Panc1 (cell line): ENCODE data around the gene CMIP.

ENCODE experiments used
- POLR2AphosphoS5 ChIP-seq: IDR thresholded peaks from 2 replicates; pipeline ENCODE4 v1.6.1; 2012; ENCODE audit warnings: mild to moderate bottlenecking, low read depth, low read length, moderate library complexity
- SIN3A ChIP-seq: IDR thresholded peaks from 2 replicates; pipeline ENCODE4 v1.6.1; 2012; ENCODE audit warnings: low read depth, mild to moderate bottlenecking, low read length, moderate library complexity, borderline replicate concordance; ENCODE audit not compliant: insufficient read depth
- TCF7L2 ChIP-seq: IDR thresholded peaks from 2 replicates; pipeline ENCODE4 v1.6.1; 2011; ENCODE audit warnings: mild to moderate bottlenecking, low read depth, low read length, inconsistent platforms
- TF ChIP-seq, protein P1 (sequence below): fragments of 450-650 bp; IDR thresholded peaks from 2 replicates; pipeline ENCODE4 v1.5.1; 2017; ENCODE audit warnings: mild to moderate bottlenecking
- TF ChIP-seq, protein P2 (sequence below), 2 experiments: IDR thresholded peaks; 2 replicates each; pipeline ENCODE4 v1.6.1; 2011 to 2012; ENCODE audit warnings: low read depth in 2 of 2, control low read depth in 1 of 2, low read length in 1 of 2, mild to moderate bottlenecking in 1 of 2, moderate library complexity in 1 of 2; ENCODE audit not compliant: insufficient read depth in 1 of 2

DNA sequence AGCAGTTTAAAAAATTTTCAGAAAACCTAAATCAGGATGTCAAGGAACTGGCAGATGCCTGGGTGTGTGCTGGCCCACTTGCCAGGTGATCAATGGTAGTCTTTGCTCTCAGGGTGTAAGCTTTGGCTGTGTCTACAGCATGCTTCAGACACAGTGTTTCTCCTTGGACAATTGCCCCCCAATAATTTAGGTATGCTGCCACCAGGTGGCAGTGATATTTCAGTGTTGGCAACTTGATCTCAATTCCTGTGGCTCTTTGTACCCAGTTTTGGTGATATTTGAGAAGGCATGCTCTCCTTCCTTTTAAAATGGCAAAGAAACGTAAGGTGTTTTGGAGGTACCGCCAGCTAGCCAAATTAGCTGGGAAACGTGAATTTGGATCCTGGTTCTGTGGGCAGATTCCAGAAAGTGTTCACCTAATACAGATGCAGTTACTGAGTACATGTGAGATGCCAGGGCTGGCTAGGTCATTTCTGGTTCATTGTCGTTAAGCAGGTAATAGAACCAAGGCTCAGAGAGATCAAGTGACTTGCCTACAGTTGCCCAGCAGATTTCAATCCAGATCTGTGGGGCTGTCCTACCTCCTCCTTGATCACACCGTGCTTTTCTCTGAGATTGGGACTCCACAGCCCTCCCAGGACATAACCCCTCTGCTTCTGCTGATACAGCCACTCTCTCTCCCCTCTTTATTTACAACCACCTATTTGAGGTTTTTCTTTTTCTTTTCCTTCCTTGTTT lies 178.9 kb downstream of the CMIP start:
- TF ChIP-seq, protein P1, sequence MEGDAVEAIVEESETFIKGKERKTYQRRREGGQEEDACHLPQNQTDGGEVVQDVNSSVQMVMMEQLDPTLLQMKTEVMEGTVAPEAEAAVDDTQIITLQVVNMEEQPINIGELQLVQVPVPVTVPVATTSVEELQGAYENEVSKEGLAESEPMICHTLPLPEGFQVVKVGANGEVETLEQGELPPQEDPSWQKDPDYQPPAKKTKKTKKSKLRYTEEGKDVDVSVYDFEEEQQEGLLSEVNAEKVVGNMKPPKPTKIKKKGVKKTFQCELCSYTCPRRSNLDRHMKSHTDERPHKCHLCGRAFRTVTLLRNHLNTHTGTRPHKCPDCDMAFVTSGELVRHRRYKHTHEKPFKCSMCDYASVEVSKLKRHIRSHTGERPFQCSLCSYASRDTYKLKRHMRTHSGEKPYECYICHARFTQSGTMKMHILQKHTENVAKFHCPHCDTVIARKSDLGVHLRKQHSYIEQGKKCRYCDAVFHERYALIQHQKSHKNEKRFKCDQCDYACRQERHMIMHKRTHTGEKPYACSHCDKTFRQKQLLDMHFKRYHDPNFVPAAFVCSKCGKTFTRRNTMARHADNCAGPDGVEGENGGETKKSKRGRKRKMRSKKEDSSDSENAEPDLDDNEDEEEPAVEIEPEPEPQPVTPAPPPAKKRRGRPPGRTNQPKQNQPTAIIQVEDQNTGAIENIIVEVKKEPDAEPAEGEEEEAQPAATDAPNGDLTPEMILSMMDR: no peak; the same call in 1 of the 2 replicates
- TF ChIP-seq POLR2AphosphoS5 (no peak), TCF7L2 (no peak), SIN3A (no peak)
- TF ChIP-seq, protein P2, sequence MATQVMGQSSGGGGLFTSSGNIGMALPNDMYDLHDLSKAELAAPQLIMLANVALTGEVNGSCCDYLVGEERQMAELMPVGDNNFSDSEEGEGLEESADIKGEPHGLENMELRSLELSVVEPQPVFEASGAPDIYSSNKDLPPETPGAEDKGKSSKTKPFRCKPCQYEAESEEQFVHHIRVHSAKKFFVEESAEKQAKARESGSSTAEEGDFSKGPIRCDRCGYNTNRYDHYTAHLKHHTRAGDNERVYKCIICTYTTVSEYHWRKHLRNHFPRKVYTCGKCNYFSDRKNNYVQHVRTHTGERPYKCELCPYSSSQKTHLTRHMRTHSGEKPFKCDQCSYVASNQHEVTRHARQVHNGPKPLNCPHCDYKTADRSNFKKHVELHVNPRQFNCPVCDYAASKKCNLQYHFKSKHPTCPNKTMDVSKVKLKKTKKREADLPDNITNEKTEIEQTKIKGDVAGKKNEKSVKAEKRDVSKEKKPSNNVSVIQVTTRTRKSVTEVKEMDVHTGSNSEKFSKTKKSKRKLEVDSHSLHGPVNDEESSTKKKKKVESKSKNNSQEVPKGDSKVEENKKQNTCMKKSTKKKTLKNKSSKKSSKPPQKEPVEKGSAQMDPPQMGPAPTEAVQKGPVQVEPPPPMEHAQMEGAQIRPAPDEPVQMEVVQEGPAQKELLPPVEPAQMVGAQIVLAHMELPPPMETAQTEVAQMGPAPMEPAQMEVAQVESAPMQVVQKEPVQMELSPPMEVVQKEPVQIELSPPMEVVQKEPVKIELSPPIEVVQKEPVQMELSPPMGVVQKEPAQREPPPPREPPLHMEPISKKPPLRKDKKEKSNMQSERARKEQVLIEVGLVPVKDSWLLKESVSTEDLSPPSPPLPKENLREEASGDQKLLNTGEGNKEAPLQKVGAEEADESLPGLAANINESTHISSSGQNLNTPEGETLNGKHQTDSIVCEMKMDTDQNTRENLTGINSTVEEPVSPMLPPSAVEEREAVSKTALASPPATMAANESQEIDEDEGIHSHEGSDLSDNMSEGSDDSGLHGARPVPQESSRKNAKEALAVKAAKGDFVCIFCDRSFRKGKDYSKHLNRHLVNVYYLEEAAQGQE (IDR thresholded peaks at IDR 0.05; ENCODE audit: insufficient read depth in 1 of 2, low read depth in 2 of 2, low read length in 1 of 2): no peak
